Measurements from ENCODE around the gene ME3. TPM values are rescaled to one million over a fixed set of nuclear protein-coding genes. Genes with fewer than 3 reads are reported as not detected.
A peak's percentile ranks its signal among the peaks of the same experiment; 100 is the strongest.

ME3 gene
- total and polyA plus RNA-seq, 12 donors, result 13.9 to 128 (median 44.5) TPM

- Histone ChIP-seq H3K4me3 (no peak overlapping the region), H3K9me3 (replicated peaks in 1 of 3) (no peaks in the 10 kb centered on the region), H3K36me3 (replicated peaks in 1 of 2) (no peaks in the 10 kb centered on the region), H3K27me3 (no peaks in the 10 kb centered on the region), H3K4me1 (replicated peaks in 1 of 2) (peaks cover 4 to 30% of the 10 kb centered on the region in 2 donors), H3K27ac (peak overlapping the region in 3 of 5 donors; percentile 28 to 72 (median 45))
- TF ChIP-seq CTCF (IDR thresholded peaks at IDR 0.05), result no peak
- TF ChIP-seq POLR2A (IDR thresholded peaks at IDR 0.05), result no peak
- intact Hi-C loops (cut with DNase I), result no loop called here
- WGBS, 4 donors, result 45 to 55% (median 51%) methylated on average over 7 of the region's 7 CpGs
- DNase-seq, result peak in 6 of 7 donors; percentile 37 to 73 (median 62)
Observed at GRCh38 chr11:86629045-86629706, 43.2 kb downstream of the ME3 start.

- WGBS, 4 donors, result 81 to 97% (median 84%) methylated on average over 7 of the region's 7 CpGs
- intact Hi-C loops (cut with DNase I), result no loop called here
- H3K27me3 ChIP-seq, result no peaks in the 10 kb centered on the region
- no peaks in the 10 kb centered on the region for H3K36me3 ChIP-seq (replicated peaks in 1 of 2)
- H3K4me1 ChIP-seq (replicated peaks in 1 of 2), result peaks cover 0 to 34% of the 10 kb centered on the region in 2 donors
- H3K4me3 ChIP-seq, result no peak overlapping the region
- peak overlapping the region in 2 of 5 donors; percentile 28 to 49 for H3K27ac ChIP-seq
- TF ChIP-seq CTCF (IDR thresholded peaks at IDR 0.05) (no peak), POLR2A (IDR thresholded peaks at IDR 0.05) (no peak)
- H3K9me3 ChIP-seq (replicated peaks in 1 of 3), result no peaks in the 10 kb centered on the region
- no peak for DNase-seq
Observed at GRCh38 chr11:86627776-86628455, 44.5 kb downstream of the ME3 start.

- Histone ChIP-seq H3K9me3 (replicated peaks in 1 of 3) (no peaks in the 10 kb centered on the region), H3K4me1 (replicated peaks in 1 of 2) (peaks cover 9 to 36% of the 10 kb centered on the region in 2 donors), H3K4me3 (no peak overlapping the region), H3K27ac (no peak overlapping the region), H3K27me3 (no peaks in the 10 kb centered on the region), H3K36me3 (replicated peaks in 1 of 2) (no peaks in the 10 kb centered on the region)
- DNase-seq, result no peak
- TF ChIP-seq CTCF (IDR thresholded peaks at IDR 0.05) (no peak), POLR2A (IDR thresholded peaks at IDR 0.05) (no peak)
- intact Hi-C loops (cut with DNase I), result no loop called here
- 76 to 86% (median 81%) methylated on average over 2 of the region's 2 CpGs for WGBS, 4 donors
Observed at GRCh38 chr11:86625981-86626380, 46.4 kb downstream of the ME3 start.

GRCh38 chr11:86625544-86625943, 46.9 kb downstream of the ME3 start:
- intact Hi-C loops (cut with DNase I), result no loop called here
- Histone ChIP-seq H3K9me3 (replicated peaks in 1 of 3) (no peaks in the 10 kb centered on the region), H3K27me3 (no peaks in the 10 kb centered on the region), H3K4me3 (no peak overlapping the region), H3K36me3 (replicated peaks in 1 of 2) (no peaks in the 10 kb centered on the region), H3K4me1 (replicated peaks in 1 of 2) (peaks cover 12 to 36% of the 10 kb centered on the region in 2 donors), H3K27ac (no peak overlapping the region)
- 58 to 76% (median 73%) methylated on average over 2 of the region's 2 CpGs for WGBS, 4 donors
- DNase-seq, result peak in 4 of 7 donors; percentile 41 to 67 (median 55)
- TF ChIP-seq POLR2A (IDR thresholded peaks at IDR 0.05) (no peak), CTCF (IDR thresholded peaks at IDR 0.05) (no peak)
